H1 (cell line): ENCODE results near the gene PLB1. TPM values are rescaled to one million over a fixed set of nuclear protein-coding genes. Genes with fewer than 3 reads are reported as not detected.

ENCODE experiments used
- CTCF ChIA-PET: fragments of 300-600 bp; sonication (Branson Sonifier 250); formaldehyde crosslinking; loops from one replicate; lab custom pipeline; 2021; ENCODE audit not compliant: partially characterized antibody; lab: Charles Lee
- POLR2A ChIA-PET: fragments of 300-600 bp; sonication (Branson Sonifier 250); formaldehyde crosslinking; loops from one replicate; lab custom pipeline; 2021; ENCODE audit warnings: inconsistent platforms; ENCODE audit not compliant: partially characterized antibody; lab: Charles Lee
- DNase-seq, 2 experiments: peaks; one replicate each; pipeline versions ENCODE4 v3.0.0 to v3.0.0-alpha.2; 2010 to 2022; ENCODE audit warnings: low spot score in 2 of 2, low read depth in 1 of 2, mixed read lengths in 1 of 2
- FAIRE-seq: peaks from 2 replicates; lab custom pipeline; 2011; peaks lifted over from hg19 to GRCh38; lab: Jason Lieb, UNC
- H2AFZ ChIP-seq: 2 replicates; pipeline ENCODE4 v1.8.1; 2012; ENCODE audit warnings: low read length, inconsistent platforms
- H2AK5ac ChIP-seq: 2 replicates; pipeline ENCODE4 v1.6.1; 2013; ENCODE audit warnings: low read depth, low read length
- H2BK120ac ChIP-seq: replicated peaks from 2 replicates; pipeline ENCODE3; 2013; ENCODE audit warnings: low read depth, low read length, inconsistent platforms
- H2BK12ac ChIP-seq: 2 replicates; pipeline ENCODE4 v1.6.1; 2013; ENCODE audit warnings: low read depth, low read length
- H2BK15ac ChIP-seq: 2 replicates; pipeline ENCODE4 v1.6.1; 2013; ENCODE audit warnings: low read length
- H2BK20ac ChIP-seq: 2 replicates; pipeline ENCODE4 v1.6.1; 2013; ENCODE audit warnings: low read length
- H2BK5ac ChIP-seq: 2 replicates; pipeline ENCODE4 v1.6.1; 2013; ENCODE audit warnings: low read depth, low read length
- H3K14ac ChIP-seq: 2 replicates; pipeline ENCODE4 v1.6.1; 2013; ENCODE audit warnings: inconsistent platforms; ENCODE audit not compliant: insufficient read length
- H3K18ac ChIP-seq: 2 replicates; pipeline ENCODE4 v1.6.1; 2013; ENCODE audit warnings: low read length; ENCODE audit errors: extremely low read depth
- H3K23ac ChIP-seq: 2 replicates; pipeline ENCODE4 v1.6.1; 2013; ENCODE audit warnings: inconsistent platforms; ENCODE audit not compliant: insufficient read length
- H3K23me2 ChIP-seq: 2 replicates; pipeline ENCODE4 v1.6.1; 2013; ENCODE audit warnings: low read depth, low read length
- H3K27ac ChIP-seq: 2 replicates; pipeline ENCODE4 v1.6.1; 2011; ENCODE audit warnings: low read depth, low read length, inconsistent platforms
- H3K27me3 ChIP-seq, 4 experiments: replicated peaks in 1 of 4; 1 replicate in 1 of 4; 2 replicates in 3 of 4; pipeline versions ENCODE4 v1.6.1 to v1.8.1; 2011 to 2013; ENCODE audit warnings: low read length in 3 of 4, mild to moderate bottlenecking in 3 of 4, inconsistent platforms in 2 of 4, mixed read lengths in 2 of 4, moderate library complexity in 1 of 4; ENCODE audit not compliant: control insufficient read depth in 3 of 4, insufficient read depth in 3 of 4; ENCODE audit errors: extremely low read depth in 1 of 4
- H3K36me3 ChIP-seq, 4 experiments: 2 replicates each; pipeline versions ENCODE4 v1.6.1 to v1.8.1; 2011 to 2013; ENCODE audit warnings: mild to moderate bottlenecking in 4 of 4, low read length in 3 of 4, moderate library complexity in 2 of 4, control low read depth in 1 of 4, inconsistent platforms in 1 of 4; ENCODE audit not compliant: insufficient read depth in 4 of 4, control insufficient read depth in 2 of 4
- H3K4ac ChIP-seq: replicated peaks from 2 replicates; pipeline ENCODE3; 2013; ENCODE audit warnings: low read length, low read depth, mixed read lengths, inconsistent platforms; ENCODE audit not compliant: insufficient read length
- H3K4me1 ChIP-seq, 4 experiments: replicated peaks in 1 of 4; 1 replicate in 1 of 4; 2 replicates in 3 of 4; pipeline versions ENCODE4 v1.6.1 to v1.8.1; 2011 to 2013; ENCODE audit warnings: low read length in 3 of 4, inconsistent platforms in 2 of 4, mixed read lengths in 1 of 4; ENCODE audit not compliant: insufficient read depth in 4 of 4, control insufficient read depth in 3 of 4
- H3K4me2 ChIP-seq, 2 experiments: 2 replicates each; pipeline versions ENCODE4 v1.6.1 to v1.8.1; 2011 to 2013; ENCODE audit warnings: low read depth in 2 of 2, low read length in 2 of 2, control low read depth in 1 of 2, inconsistent platforms in 1 of 2, mild to moderate bottlenecking in 1 of 2; ENCODE audit not compliant: insufficient read depth in 1 of 2
- H3K4me3 ChIP-seq, 4 experiments: fragments of 200-600, 300-600 bp in 1 of 4; sonication (generic), shearing (Covaris generic), sonication (Bioruptor Twin) in 1 of 4; 2 replicates each; pipeline versions ENCODE4 v1.5.1 to v1.8.1; 2011 to 2016; ENCODE audit warnings: low read length in 4 of 4, low read depth in 3 of 4, control low read depth in 2 of 4, inconsistent platforms in 2 of 4, mild to moderate bottlenecking in 2 of 4, mixed read lengths in 1 of 4, moderate library complexity in 1 of 4; ENCODE audit not compliant: insufficient read depth in 2 of 4; ENCODE audit errors: extremely low read depth in 1 of 4
- H3K56ac ChIP-seq: replicated peaks from 2 replicates; pipeline ENCODE3; 2013; ENCODE audit warnings: low read depth, mild to moderate bottlenecking, mixed read lengths, low read length, inconsistent platforms; ENCODE audit not compliant: insufficient read length
- H3K79me1 ChIP-seq: 2 replicates; pipeline ENCODE4 v1.6.1; 2013; ENCODE audit warnings: low read depth, low read length, control low read depth
- H3K79me2 ChIP-seq, 2 experiments: 2 replicates each; pipeline versions ENCODE4 v1.6.1 to v1.8.1; 2012 to 2013; ENCODE audit warnings: low read length in 2 of 2, mild to moderate bottlenecking in 2 of 2, inconsistent platforms in 1 of 2; ENCODE audit not compliant: insufficient read depth in 2 of 2, control insufficient read depth in 1 of 2
- H3K9ac ChIP-seq, 4 experiments: replicated peaks in 1 of 4; 1 replicate in 1 of 4; 2 replicates in 3 of 4; pipeline versions ENCODE4 v1.6.1 to v1.8.1; 2011 to 2013; ENCODE audit warnings: low read depth in 3 of 4, low read length in 3 of 4, control low read depth in 2 of 4, mild to moderate bottlenecking in 2 of 4, moderate library complexity in 2 of 4, inconsistent platforms in 1 of 4; ENCODE audit errors: extremely low read depth in 1 of 4
- H3K9me3 ChIP-seq, 2 experiments: 2 replicates each; pipeline versions ENCODE4 v1.6.1 to v1.8.1; 2012 to 2013; ENCODE audit warnings: mild to moderate bottlenecking in 2 of 2, moderate library complexity in 2 of 2, control low read depth in 1 of 2, inconsistent platforms in 1 of 2, low read depth in 1 of 2, low read length in 1 of 2, mixed read lengths in 1 of 2; ENCODE audit not compliant: insufficient read depth in 2 of 2
- H4K20me1 ChIP-seq, 2 experiments: replicated peaks in 1 of 2; 2 replicates each; pipeline versions ENCODE3 to v1.8.1; 2011 to 2013; ENCODE audit warnings: inconsistent platforms in 2 of 2, low read length in 2 of 2, mild to moderate bottlenecking in 1 of 2; ENCODE audit not compliant: insufficient read depth in 2 of 2, control insufficient read depth in 1 of 2
- H4K5ac ChIP-seq: 2 replicates; pipeline ENCODE4 v1.6.1; 2013; ENCODE audit warnings: low read length, low read depth, mixed read lengths, inconsistent platforms; ENCODE audit not compliant: insufficient read length
- H4K8ac ChIP-seq: 2 replicates; pipeline ENCODE4 v1.8.0; 2013; ENCODE audit warnings: mild to moderate bottlenecking, moderate library complexity, low read length, inconsistent platforms; ENCODE audit not compliant: insufficient read depth; ENCODE audit errors: extremely low read depth
- H4K91ac ChIP-seq: replicated peaks from 2 replicates; pipeline ENCODE3; 2013; ENCODE audit warnings: low read length, mixed read lengths, inconsistent platforms; ENCODE audit not compliant: insufficient read length
- SAP30 ChIP-seq: fragments of 300-600 bp; sonication (generic); IDR thresholded peaks from 2 replicates; pipeline ENCODE4 v1.7.1; 2012; ENCODE audit warnings: low read length, moderate library complexity, mild to moderate bottlenecking, inconsistent platforms; ENCODE audit not compliant: insufficient read depth, insufficient replicate concordance
- TEAD4 ChIP-seq: IDR thresholded peaks from 2 replicates; pipeline ENCODE4 v1.6.1; 2012; ENCODE audit warnings: low read depth, low read length, inconsistent platforms, mixed read lengths
- WGBS, 2 experiments: shearing (Covaris generic) in 1 of 2; methylation state at CpG; one replicate each; pipeline versions ENCODE4 v1.1.6 to v1.1.7; 2013 to 2015; ENCODE audit warnings: low lambda C conversion rate in 2 of 2, mixed read lengths in 2 of 2, inconsistent platforms in 1 of 2, low coverage in 1 of 2, missing lambda C conversion rate in 1 of 2; ENCODE audit not compliant: insufficient replicate concordance in 2 of 2, insufficient coverage in 1 of 2, insufficient read length in 1 of 2; ENCODE audit errors: extremely low coverage in 1 of 2, missing lambda C conversion rate in 1 of 2; 5-methylcytosine and 5-hydroxymethylcytosine counted together
- polyA plus RNA-seq, 7 experiments: library from polyadenylated mRNA; depleted of rRNA in 3 of 7; stranded (reverse) in 5 of 7; unstranded in 2 of 7; fragments of >200 nt in 5 of 7; fragments of 200-250 nt in 2 of 7; gene quantifications; 1 replicate in 5 of 7; 2 replicates in 1 of 7; 4 replicates in 1 of 7; pipeline versions ENCODE4 v1.2.1 to v1.2.3, GENCODE V29; 2011 to 2013; ENCODE audit warnings: missing spikeins in 2 of 7, mixed read lengths in 2 of 7
- total RNA-seq: library from RNA; stranded (reverse); fragmentation: NEBNext Ultra II Directional; extraction: Animal tissue kit (Norgen Biotek cat#: 25700); gene quantifications from 2 replicates; pipeline ENCODE4 v1.2.1, GENCODE V29; 2021

The PLB1 gene
- total and polyA plus RNA-seq, 2 of the 8 experiments (the other 6 are each of a cell fraction or from before 2014, with no cell fraction given), result 0.20 to 0.36 TPM

- no peak for FAIRE-seq
- no peak overlapping the region for H4K91ac ChIP-seq
Measured at GRCh38 chr2:28630341-28630740, 134.5 kb downstream of the PLB1 start.

More at GRCh38 chr2:28630341-28630740, 134.5 kb downstream of the PLB1 start:
- H3K4me2 ChIP-seq, result no peak overlapping the region
- peak overlapping the region; percentile 53; the same call in 1 of the 2 replicates for H4K8ac ChIP-seq
- TF ChIP-seq SAP30 (no peak), TEAD4 (no peak)
- POLR2A ChIA-PET, result no interaction called here
- H2BK20ac ChIP-seq, result no peak overlapping the region
- H2BK15ac ChIP-seq, result no peak overlapping the region
- H3K4me1 ChIP-seq, result peaks cover 0 to 3% (median under 1%) of the 10 kb centered on the region in 4 experiments; a peak in 3 of 7 replicates
- no peaks in the 10 kb centered on the region for H3K79me2 ChIP-seq
- CTCF ChIA-PET, result interaction anchor here (1.3 to 2.5 kb wide), 3 partner anchors 9 to 23 kb away, joined by 3 to 7 read pairs (median 4); no protein-coding TSS in a partner anchor
- no peak overlapping the region for H3K27ac ChIP-seq
- 98% methylated on average over 3 of the region's 3 CpGs; no CpG with 5 or more reads in 1 of the 2 experiments for WGBS, 2 experiments
- H3K79me1 ChIP-seq, result no peaks in the 10 kb centered on the region
- H4K20me1 ChIP-seq, result no peaks in the 10 kb centered on the region
- H2BK120ac ChIP-seq, result no peak overlapping the region
- H3K36me3 ChIP-seq, result no peaks in the 10 kb centered on the region
- H3K27me3 ChIP-seq, result no peaks in the 10 kb centered on the region
- H4K5ac ChIP-seq, result no peak overlapping the region
- no peak overlapping the region for H3K18ac ChIP-seq
- no peaks in the 10 kb centered on the region for H3K9me3 ChIP-seq
- H3K9ac ChIP-seq, result no peak overlapping the region
- H3K56ac ChIP-seq, result no peak overlapping the region
- no peak overlapping the region for H2AFZ ChIP-seq
- H3K23ac ChIP-seq, result no peak overlapping the region
- H3K14ac ChIP-seq, result no peak overlapping the region
- H3K4me3 ChIP-seq, result no peak overlapping the region
- no peak overlapping the region for H3K4ac ChIP-seq
- no peak overlapping the region for H2AK5ac ChIP-seq
- DNase-seq, result no peak
- H2BK5ac ChIP-seq, result no peak overlapping the region
- no peaks in the 10 kb centered on the region for H3K23me2 ChIP-seq
- no peak overlapping the region for H2BK12ac ChIP-seq
